Dermis blood vessel endothelial cell (primary cell): ENCODE results near the gene THAP4. TPM values are rescaled to one million over a fixed set of nuclear protein-coding genes. Genes with fewer than 3 reads are reported as not detected.

Experiments used
- DNase-seq: peaks from one replicate; pipeline ENCODE4 v3.0.0; 2010
- total RNA-seq: library from RNA; depleted of rRNA; stranded (reverse); fragments of >200 nt; gene quantifications from 2 replicates; pipeline ENCODE4 v1.2.3, GENCODE V29; 2014

The THAP4 gene
- total RNA-seq, 1 donor from 2014 or later: 37.8 TPM

GRCh38 chr2:241562269-241562891, 74.6 kb downstream of the THAP4 start:
- DNase-seq: no peak

- DNase-seq: peak; percentile 76
These were observed 75.1 kb downstream of the THAP4 start for GRCh38 chr2:241561832-241562231.

- DNase-seq: peak; percentile 43
These were observed 76.0 kb downstream of the THAP4 start for GRCh38 chr2:241560883-241561474.

- DNase-seq: no peak
These were observed 76.6 kb downstream of the THAP4 start for GRCh38 chr2:241560162-241560882.

GRCh38 chr2:241559323-241560161, 77.4 kb downstream of the THAP4 start:
- peak; percentile 77 for DNase-seq

GRCh38 chr2:241558532-241559322, 78.2 kb downstream of the THAP4 start, which contains the start of gene BOK:
TSS of gene BOK (plus strand) at chr2:241558745. CDS start at chr2:241559484, 739 bp downstream.
- peak; percentile 92 for DNase-seq

GRCh38 chr2:241556746-241557145, 80.2 kb downstream of the THAP4 start:
- no peak for DNase-seq

- DNase-seq: peak; percentile 56
These were observed 81.2 kb downstream of the THAP4 start for GRCh38 chr2:241555711-241556110.

- no peak for DNase-seq
These were observed 82.2 kb downstream of the THAP4 start for GRCh38 chr2:241554610-241555322.

- no peak for DNase-seq
These were observed 83.0 kb downstream of the THAP4 start for GRCh38 chr2:241553981-241554380.

GRCh38 chr2:241553512-241553830, 83.5 kb downstream of the THAP4 start:
- DNase-seq: no peak

- no peak for DNase-seq
These were observed 84.8 kb downstream of the THAP4 start for GRCh38 chr2:241551998-241552737.

GRCh38 chr2:241551599-241551997, 85.4 kb downstream of the THAP4 start:
- DNase-seq: no peak

GRCh38 chr2:241550616-241551580, 86.1 kb downstream of the THAP4 start:
- DNase-seq: no peak

- no peak for DNase-seq
These were observed 88.5 kb downstream of the THAP4 start for GRCh38 chr2:241548451-241548835.

GRCh38 chr2:241547781-241548450, 89.0 kb downstream of the THAP4 start:
- no peak for DNase-seq

GRCh38 chr2:241546771-241547498, 90.0 kb downstream of the THAP4 start:
- peak; percentile 92 for DNase-seq
